ENCODE results near the gene FBXO31. TPM values are rescaled to one million over a fixed set of nuclear protein-coding genes. Genes with fewer than 3 reads are reported as not detected.
A peak's percentile ranks its signal among the peaks of the same experiment; 100 is the strongest.

Gene FBXO31
- total RNA-seq, 4 donors from 2014 or later: 89.4 to 241 (median 147) TPM

DNA sequence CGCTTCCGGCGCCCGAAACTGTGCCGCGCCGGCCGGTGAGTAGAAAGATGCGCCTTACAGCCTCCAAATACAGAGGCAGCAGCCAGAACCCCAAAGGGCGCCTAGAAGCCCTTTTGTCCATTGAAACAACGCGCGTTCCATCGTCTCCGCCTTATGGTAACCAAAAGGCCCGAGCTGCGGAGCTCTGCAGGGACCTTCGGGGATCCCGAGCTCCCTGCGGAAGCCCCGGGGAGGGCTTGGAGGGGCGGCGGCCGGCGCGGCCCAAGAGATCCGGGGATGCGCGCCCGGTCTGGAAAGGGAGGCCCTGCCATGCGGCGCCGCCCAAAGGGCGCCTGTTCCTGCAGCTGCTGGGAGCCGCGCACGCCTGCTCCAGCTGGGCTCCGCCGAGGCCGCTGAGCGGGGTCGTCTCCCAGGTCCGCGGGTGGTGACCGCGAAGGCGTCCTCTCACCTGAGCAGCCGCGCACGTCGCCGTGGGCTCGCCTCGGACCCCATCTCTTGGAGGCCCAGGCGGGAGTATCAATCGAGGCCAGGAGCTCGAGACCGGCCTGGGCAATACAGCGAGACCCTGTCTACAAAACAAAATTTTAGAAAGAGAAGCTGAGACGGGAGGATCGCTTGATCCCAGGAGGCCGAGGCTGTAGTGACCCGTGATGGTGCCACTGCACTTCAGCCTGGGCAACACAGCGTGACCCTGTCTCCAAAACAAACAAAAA lies 742 bp upstream of the FBXO31 start:
- Histone ChIP-seq H3K36me3 (no peaks in the 10 kb centered on the region), H3K9me3 (no peaks in the 10 kb centered on the region), H3K4me3 (peak overlapping the region; percentile 54 to 98 (median 82)), H3K27ac (peak overlapping the region; percentile 88 to 96 (median 92)), H3K27me3 (no peaks in the 10 kb centered on the region), H3K4me1 (peaks cover 0 to 72% (median 41%) of the 10 kb centered on the region in 4 donors)
- DNase-seq (ENCODE audit: low spot score in 2 of 2): no peak
- TF ChIP-seq CTCF (IDR thresholded peaks at IDR 0.05): no peak
- peak in 1 of 2 donors; percentile 29 for TF ChIP-seq EP300 (IDR thresholded peaks at IDR 0.05)
- 4 to 20% methylated on average over 17 to 48 of the region's 64 CpGs for WGBS, 2 donors

GRCh38 chr16:87382023-87382785 lies 1.4 kb downstream of the FBXO31 start:
- 21 to 22% methylated on average over 17 of the region's 17 CpGs for WGBS, 2 donors
- no peaks in the 10 kb centered on the region for H3K9me3 ChIP-seq
- no peaks in the 10 kb centered on the region for H3K27me3 ChIP-seq
- H3K4me1 ChIP-seq: peaks cover 0 to 61% (median 38%) of the 10 kb centered on the region in 4 donors
- peak overlapping the region; percentile 88 to 96 (median 92) for H3K27ac ChIP-seq
- peak overlapping the region; percentile 61 to 98 (median 82) for H3K4me3 ChIP-seq
- no peak for DNase-seq (ENCODE audit: low spot score in 2 of 2)
- TF ChIP-seq CTCF (IDR thresholded peaks at IDR 0.05): no peak
- no peak for TF ChIP-seq POLR2A (IDR thresholded peaks at IDR 0.05)
- TF ChIP-seq EP300 (IDR thresholded peaks at IDR 0.05): no peak
- H3K36me3 ChIP-seq: no peaks in the 10 kb centered on the region

DNA sequence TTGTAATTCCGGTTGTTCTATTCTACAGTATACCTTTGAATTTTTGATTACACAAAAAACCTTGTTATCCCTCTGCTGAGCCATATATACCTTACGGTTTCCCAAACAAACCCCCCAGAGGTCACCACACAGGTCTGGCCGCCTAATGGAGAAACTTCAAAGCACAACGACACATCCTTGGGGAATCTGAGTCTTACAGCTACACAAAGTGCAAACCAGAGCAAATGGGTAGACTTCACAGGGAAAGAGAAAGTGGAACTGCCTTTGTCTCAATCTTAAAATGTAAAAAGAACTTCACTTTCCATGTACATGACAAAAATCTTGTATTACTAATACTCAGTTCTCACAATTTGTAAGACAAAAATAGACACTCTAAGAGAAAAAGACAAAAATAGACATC lies 2.7 kb downstream of the FBXO31 start:
- peak overlapping the region; percentile 13 to 96 (median 92) for H3K27ac ChIP-seq
- H3K4me3 ChIP-seq: peak overlapping the region in 3 of 4 donors; percentile 28 to 98 (median 61)
- H3K27me3 ChIP-seq: no peaks in the 10 kb centered on the region
- TF ChIP-seq POLR2A (IDR thresholded peaks at IDR 0.05): no peak
- TF ChIP-seq CTCF (IDR thresholded peaks at IDR 0.05): no peak
- no peak for TF ChIP-seq EP300 (IDR thresholded peaks at IDR 0.05)
- H3K36me3 ChIP-seq: no peaks in the 10 kb centered on the region
- no peaks in the 10 kb centered on the region for H3K9me3 ChIP-seq
- 55 to 59% methylated on average over 4 of the region's 4 CpGs for WGBS, 2 donors
- DNase-seq (ENCODE audit: low spot score in 2 of 2): no peak
- H3K4me1 ChIP-seq: peaks cover 0 to 58% (median 42%) of the 10 kb centered on the region in 4 donors

DNA sequence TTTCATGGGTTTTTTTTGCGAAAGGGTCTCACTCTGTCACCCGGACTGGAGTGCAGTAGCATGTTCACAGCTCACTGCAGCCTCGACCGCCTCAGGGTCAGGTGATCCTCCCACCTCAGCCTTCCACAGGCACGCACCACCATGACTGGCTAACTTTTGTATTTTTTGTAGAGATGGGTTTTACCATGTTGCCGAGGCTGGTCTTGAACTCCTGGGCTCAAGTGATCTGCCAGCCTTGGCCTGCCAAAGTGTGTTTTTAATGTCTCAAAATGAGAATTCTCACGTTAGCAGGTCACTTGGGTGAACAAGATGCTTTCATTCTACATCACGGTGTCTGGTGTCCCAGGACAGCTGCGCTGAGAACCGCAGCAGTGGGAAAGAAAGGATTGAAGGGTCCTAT lies 3.2 kb downstream of the FBXO31 start:
- 77 to 82% methylated on average over 10 of the region's 10 CpGs for WGBS, 2 donors
- peak overlapping the region; percentile 13 to 96 (median 92) for H3K27ac ChIP-seq

More for the DNA sequence above, 3.2 kb downstream of the FBXO31 start:
- Histone ChIP-seq H3K4me1 (peaks cover 0 to 63% (median 47%) of the 10 kb centered on the region in 4 donors), H3K4me3 (peak overlapping the region in 1 of 4 donors; percentile 98), H3K27me3 (no peaks in the 10 kb centered on the region), H3K9me3 (no peaks in the 10 kb centered on the region), H3K36me3 (no peaks in the 10 kb centered on the region)
- TF ChIP-seq POLR2A (IDR thresholded peaks at IDR 0.05) (no peak), CTCF (IDR thresholded peaks at IDR 0.05) (no peak), EP300 (IDR thresholded peaks at IDR 0.05) (no peak)
- DNase-seq (ENCODE audit: low spot score in 2 of 2): no peak
